Activated naive CD8-positive, alpha-beta T cell treated with anti-CD3 and anti-CD28 coated beads, Interleukin-2, amount 10 ng/mL, durations not matched to agents 7 days and 5 days (primary cell): ENCODE results near the gene SDF4. TPM values are rescaled to one million over a fixed set of nuclear protein-coding genes. Genes with fewer than 3 reads are reported as not detected.

ENCODE experiments used
- ATAC-seq: fragments of 150-1000 bp; cut with Tn5 transposase; one replicate; pipeline ENCODE4 v1.10.0; 2021; ENCODE audit warnings: low read depth, moderate library complexity
- POLR2A ChIA-PET: fragments of 350-600 bp; sonication (Branson Sonifier 250); formaldehyde crosslinking; loops from one replicate; lab custom pipeline; 2021; ENCODE audit warnings: antibody characterized with exemption; lab: Charles Lee
- DNase-seq: peaks from one replicate; pipeline ENCODE4 v3.0.0; 2021
- H3K27ac Mint-ChIP-seq: one replicate; pipeline ENCODE4 v1.8.0; 2022; ENCODE audit warnings: mild to moderate bottlenecking, mixed read lengths
- H3K27me3 Mint-ChIP-seq: one replicate; pipeline ENCODE4 v1.8.0; 2022; ENCODE audit warnings: mild to moderate bottlenecking, moderate library complexity, mixed read lengths
- H3K36me3 Mint-ChIP-seq: one replicate; pipeline ENCODE4 v1.8.0; 2021; ENCODE audit warnings: mild to moderate bottlenecking, mixed read lengths
- H3K4me1 Mint-ChIP-seq: one replicate; pipeline ENCODE4 v1.8.0; 2021; ENCODE audit warnings: mixed read lengths
- H3K4me3 Mint-ChIP-seq: one replicate; pipeline ENCODE4 v1.8.0; 2022; ENCODE audit warnings: mild to moderate bottlenecking, moderate library complexity, mixed read lengths
- H3K9me3 Mint-ChIP-seq: one replicate; pipeline ENCODE4 v1.8.0; 2021; ENCODE audit warnings: mixed read lengths
- total RNA-seq, 2 experiments: library from RNA; stranded (reverse); gene quantifications; one replicate each; pipeline ENCODE4 v1.2.3, GENCODE V29; 2021

SDF4 gene
- total RNA-seq, 2 experiments from 2014 or later, result 99.1 to 103 TPM

- H3K4me1 Mint-ChIP-seq, result peaks cover 11% of the 10 kb centered on the region
- no peak overlapping the region for H3K27ac Mint-ChIP-seq
These were observed 4.5 kb upstream of the SDF4 start for GRCh38 chr1:1236176-1236763.

GRCh38 chr1:1235016-1235744 is 3.4 kb upstream of the SDF4 start:
- Mint-ChIP-seq H3K27me3 (no peaks in the 10 kb centered on the region), H3K9me3 (no peaks in the 10 kb centered on the region), H3K4me3 (no peak overlapping the region), H3K27ac (no peak overlapping the region), H3K4me1 (peaks cover 17% of the 10 kb centered on the region), H3K36me3 (peaks cover 4% of the 10 kb centered on the region)
- POLR2A ChIA-PET, result no interaction called here
- no peak for ATAC-seq
- no peak for DNase-seq

More at GRCh38 chr1:1236176-1236763, 4.5 kb upstream of the SDF4 start:
- ATAC-seq (no peak), DNase-seq (no peak)
- H3K9me3 Mint-ChIP-seq, result no peaks in the 10 kb centered on the region
- no peaks in the 10 kb centered on the region for H3K27me3 Mint-ChIP-seq
- H3K4me3 Mint-ChIP-seq, result no peak overlapping the region
- POLR2A ChIA-PET, result interaction anchor here (0.9 kb wide), 1 partner anchor 18 kb away, joined by 3 read pairs; no protein-coding TSS in a partner anchor
- H3K36me3 Mint-ChIP-seq, result peaks cover 2% of the 10 kb centered on the region

- no peak for DNase-seq
- Mint-ChIP-seq H3K9me3 (no peaks in the 10 kb centered on the region), H3K27me3 (no peaks in the 10 kb centered on the region), H3K4me1 (peaks cover 25% of the 10 kb centered on the region), H3K4me3 (no peak overlapping the region), H3K27ac (no peak overlapping the region), H3K36me3 (peaks cover 6% of the 10 kb centered on the region)
- no peak for ATAC-seq
- POLR2A ChIA-PET, result no interaction called here
These were observed 2.5 kb upstream of the SDF4 start for GRCh38 chr1:1234180-1234808.

GRCh38 chr1:1233567-1233892 is 1.7 kb upstream of the SDF4 start:
- Mint-ChIP-seq H3K36me3 (peaks cover 6% of the 10 kb centered on the region), H3K4me1 (peaks cover 25% of the 10 kb centered on the region), H3K27me3 (no peaks in the 10 kb centered on the region), H3K4me3 (peak overlapping the region; percentile 71), H3K9me3 (no peaks in the 10 kb centered on the region), H3K27ac (peak overlapping the region; percentile 71)
- DNase-seq (no peak), ATAC-seq (no peak)
- POLR2A ChIA-PET, result no interaction called here

- peaks cover 25% of the 10 kb centered on the region for H3K4me1 Mint-ChIP-seq
- H3K36me3 Mint-ChIP-seq, result peaks cover 7% of the 10 kb centered on the region
- ATAC-seq (no peak), DNase-seq (no peak)
- no peaks in the 10 kb centered on the region for H3K27me3 Mint-ChIP-seq
- no peaks in the 10 kb centered on the region for H3K9me3 Mint-ChIP-seq
- H3K27ac Mint-ChIP-seq, result peak overlapping the region; percentile 71
- peak overlapping the region; percentile 71 for H3K4me3 Mint-ChIP-seq
- POLR2A ChIA-PET, result interaction anchor here (2.8 kb wide), 1 partner anchor 18 kb away, joined by 18 read pairs; no protein-coding TSS in a partner anchor
These were observed 1.2 kb upstream of the SDF4 start for GRCh38 chr1:1232796-1233566.

GRCh38 chr1:1232208-1232795 is 501 bp upstream of the SDF4 start, which contains the start of gene B3GALT6:
TSS of gene B3GALT6 (plus strand) at chr1:1232237. CDS start at chr1:1232279, 42 bp downstream.
- ATAC-seq, result no peak
- Mint-ChIP-seq H3K27me3 (no peaks in the 10 kb centered on the region), H3K36me3 (peaks cover 7% of the 10 kb centered on the region), H3K27ac (peak within 1 kb of the TSS; percentile 92), H3K9me3 (no peaks in the 10 kb centered on the region), H3K4me3 (peak within 1 kb of the TSS; percentile 92), H3K4me1 (peaks cover 25% of the 10 kb centered on the region)
- POLR2A ChIA-PET, result interaction anchor here (0.6 to 2.8 kb wide), 6 partner anchors 11 to 116 kb away, joined by 3 to 18 read pairs (median 6); partner anchors contain the start of gene C1orf159
- no peak for DNase-seq

- DNase-seq (no peak), ATAC-seq (no peak)
- Mint-ChIP-seq H3K27me3 (no peaks in the 10 kb centered on the region), H3K4me1 (peaks cover 25% of the 10 kb centered on the region), H3K27ac (peak overlapping the region; percentile 92), H3K4me3 (peak overlapping the region; percentile 92), H3K9me3 (no peaks in the 10 kb centered on the region), H3K36me3 (peaks cover 9% of the 10 kb centered on the region)
- POLR2A ChIA-PET, result interaction anchor here (0.7 to 2.8 kb wide), 14 partner anchors 15 to 217 kb away, joined by 3 to 18 read pairs (median 6); partner anchors contain the start of genes AURKAIP1, C1orf159, ISG15 and TTLL10
These were observed 973 bp downstream of the SDF4 start for GRCh38 chr1:1230656-1231399.

- H3K27me3 Mint-ChIP-seq, result no peaks in the 10 kb centered on the region
- POLR2A ChIA-PET, result interaction anchor here (0.6 to 1.0 kb wide), 3 partner anchors 17 to 100 kb away, joined by 3 read pairs; no protein-coding TSS in a partner anchor
- H3K9me3 Mint-ChIP-seq, result no peaks in the 10 kb centered on the region
- H3K36me3 Mint-ChIP-seq, result peaks cover 15% of the 10 kb centered on the region
- peak overlapping the region; percentile 20 for H3K4me3 Mint-ChIP-seq
- no peak overlapping the region for H3K27ac Mint-ChIP-seq
- peaks cover 25% of the 10 kb centered on the region for H3K4me1 Mint-ChIP-seq
- DNase-seq (no peak), ATAC-seq (no peak)
These were observed 2.0 kb downstream of the SDF4 start for GRCh38 chr1:1229770-1230169.

GRCh38 chr1:1228596-1229321 is 3.0 kb downstream of the SDF4 start:
- Mint-ChIP-seq H3K36me3 (peaks cover 15% of the 10 kb centered on the region), H3K27ac (no peak overlapping the region), H3K9me3 (no peaks in the 10 kb centered on the region), H3K4me1 (peaks cover 19% of the 10 kb centered on the region), H3K27me3 (no peaks in the 10 kb centered on the region), H3K4me3 (no peak overlapping the region)
- DNase-seq, result no peak
- POLR2A ChIA-PET, result interaction anchor here (0.9 to 1.0 kb wide), 2 partner anchors 16 to 22 kb away, joined by 3 read pairs; no protein-coding TSS in a partner anchor
- no peak for ATAC-seq

- Mint-ChIP-seq H3K4me3 (no peak overlapping the region), H3K36me3 (peaks cover 17% of the 10 kb centered on the region), H3K27me3 (no peaks in the 10 kb centered on the region), H3K4me1 (peaks cover 15% of the 10 kb centered on the region), H3K9me3 (no peaks in the 10 kb centered on the region), H3K27ac (no peak overlapping the region)
- POLR2A ChIA-PET, result no interaction called here
- no peak for ATAC-seq
- DNase-seq, result no peak
These were observed 3.6 kb downstream of the SDF4 start for GRCh38 chr1:1228187-1228586.

- POLR2A ChIA-PET, result no interaction called here
- Mint-ChIP-seq H3K27me3 (no peaks in the 10 kb centered on the region), H3K4me1 (peaks cover 17% of the 10 kb centered on the region), H3K27ac (no peak overlapping the region), H3K36me3 (peaks cover 24% of the 10 kb centered on the region), H3K9me3 (no peaks in the 10 kb centered on the region), H3K4me3 (no peak overlapping the region)
- ATAC-seq (no peak), DNase-seq (no peak)
These were observed 4.4 kb downstream of the SDF4 start for GRCh38 chr1:1227386-1227785.
